SIG-M5 (cell line): Measurements from ENCODE around the gene TDRD9.

Experiments
- DNase-seq: peaks from one replicate; lab custom pipeline; 2025; lab: John Stamatoyannopoulos, UW

TDRD9 gene

GRCh38 chr14:104031384-104031783, 103.1 kb downstream of the TDRD9 start:
- DNase-seq, result no peak

GRCh38 chr14:104034976-104035699, 106.9 kb downstream of the TDRD9 start:
- no peak for DNase-seq

- DNase-seq, result no peak
Observed at GRCh38 chr14:104036212-104036611, 108.0 kb downstream of the TDRD9 start.

- no peak for DNase-seq
Observed at GRCh38 chr14:104037074-104037473, 108.8 kb downstream of the TDRD9 start.

- no peak for DNase-seq
Observed at GRCh38 chr14:104037903-104038302, 109.6 kb downstream of the TDRD9 start.

GRCh38 chr14:104039214-104039613, 111.0 kb downstream of the TDRD9 start:
- DNase-seq, result no peak

- DNase-seq, result no peak
Observed at GRCh38 chr14:104040539-104040938, 112.3 kb downstream of the TDRD9 start.

GRCh38 chr14:104041430-104042104, 113.3 kb downstream of the TDRD9 start:
- no peak for DNase-seq

GRCh38 chr14:104044016-104044415, 115.8 kb downstream of the TDRD9 start:
- DNase-seq, result no peak

GRCh38 chr14:104047761-104048160, 119.5 kb downstream of the TDRD9 start:
- DNase-seq, result no peak

GRCh38 chr14:104048758-104049507, 120.7 kb downstream of the TDRD9 start:
- DNase-seq, result no peak

- no peak for DNase-seq
Observed at GRCh38 chr14:104049576-104050240, 121.5 kb downstream of the TDRD9 start.

- no peak for DNase-seq
Observed at GRCh38 chr14:104051092-104051813, 123.0 kb downstream of the TDRD9 start.

- no peak for DNase-seq
Observed at GRCh38 chr14:104054222-104054905, 126.1 kb downstream of the TDRD9 start.

- no peak for DNase-seq
Observed at GRCh38 chr14:104062281-104062680, 134.0 kb downstream of the TDRD9 start.

- no peak for DNase-seq
Observed at GRCh38 chr14:104064003-104064402, 135.7 kb downstream of the TDRD9 start.

GRCh38 chr14:104066279-104066678, 138.0 kb downstream of the TDRD9 start:
- DNase-seq, result no peak

GRCh38 chr14:104066719-104067295, 138.6 kb downstream of the TDRD9 start:
- no peak for DNase-seq

- DNase-seq, result no peak
Observed at GRCh38 chr14:104069541-104069940, 141.3 kb downstream of the TDRD9 start.

GRCh38 chr14:104072586-104072985, 144.3 kb downstream of the TDRD9 start:
- no peak for DNase-seq

- DNase-seq, result no peak
Observed at GRCh38 chr14:104073764-104074163, 145.5 kb downstream of the TDRD9 start.
